ENCODE data around the gene INPP5E.

INPP5E gene

GRCh38 chr9:136380381-136380780 lies 59.3 kb downstream of the INPP5E start:
- no peak for DNase-seq

- no peak for DNase-seq
These were observed 59.8 kb downstream of the INPP5E start for GRCh38 chr9:136379891-136380290.

- DNase-seq: no peak
These were observed 60.2 kb downstream of the INPP5E start for GRCh38 chr9:136379401-136379800.

GRCh38 chr9:136379003-136379287 lies 60.7 kb downstream of the INPP5E start:
- DNase-seq: no peak

Data from NK-92 treated with Interleukin-12 subunit alpha and Interleukin-12 subunit beta, amount 100 ng/mL, for 24 hours (cell line).